ENCODE data around the gene C1QA.
"Not testable (repeated sequence)": the region's sequence is repeated elsewhere in the genome, so short reads cannot be mapped to it uniquely, and the experiment has no call there.

C1QA gene

GRCh38 chr1:22643381-22643780 lies 7.0 kb downstream of the C1QA start, which contains the start of gene C1QC:
Gene C1QC (plus strand): TSS chr1:22643633. CDS start chr1:22644024, 391 bp downstream.
- DNase-seq, result no peak

- DNase-seq, result no peak
Measured at GRCh38 chr1:22643928-22644327, 7.5 kb downstream of the C1QA start.

- DNase-seq, result no peak
Measured at GRCh38 chr1:22645931-22646330, 9.5 kb downstream of the C1QA start.

GRCh38 chr1:22646384-22646783 lies 10.0 kb downstream of the C1QA start:
- DNase-seq, result no peak

- DNase-seq, result no peak
Measured at GRCh38 chr1:22650089-22650693, 13.8 kb downstream of the C1QA start.

GRCh38 chr1:22651941-22652856 lies 15.8 kb downstream of the C1QA start:
- DNase-seq, result no peak

GRCh38 chr1:22652881-22653316 lies 16.5 kb downstream of the C1QA start, which contains the start of gene C1QB:
Gene C1QB (plus strand): TSS chr1:22653236. CDS start chr1:22659463, 6,227 bp downstream.
- no peak for DNase-seq

GRCh38 chr1:22654692-22655091 lies 18.3 kb downstream of the C1QA start:
- DNase-seq, result no peak

- DNase-seq, result no peak
Measured at GRCh38 chr1:22658385-22659163, 22.1 kb downstream of the C1QA start.

GRCh38 chr1:22660716-22661241 lies 24.4 kb downstream of the C1QA start:
- DNase-seq, result no peak

GRCh38 chr1:22661880-22662279 lies 25.5 kb downstream of the C1QA start:
- DNase-seq, result no peak

GRCh38 chr1:22662318-22662717 lies 25.9 kb downstream of the C1QA start:
- DNase-seq, result no peak

GRCh38 chr1:22662986-22663408 lies 26.6 kb downstream of the C1QA start:
- no peak for DNase-seq

- no peak for DNase-seq
Measured at GRCh38 chr1:22665752-22666151, 29.3 kb downstream of the C1QA start.

GRCh38 chr1:22666412-22666811 lies 30.0 kb downstream of the C1QA start:
- no peak for DNase-seq

- not testable (repeated sequence) for DNase-seq
Measured at GRCh38 chr1:22668840-22669239, 32.4 kb downstream of the C1QA start.

GRCh38 chr1:22670352-22670975 lies 34.0 kb downstream of the C1QA start:
- DNase-seq, result no peak

GRCh38 chr1:22671999-22672398 lies 35.6 kb downstream of the C1QA start:
- no peak for DNase-seq

- no peak for DNase-seq
Measured at GRCh38 chr1:22673486-22674409, 37.3 kb downstream of the C1QA start.

- DNase-seq, result no peak
Measured at GRCh38 chr1:22674410-22674749, 38.0 kb downstream of the C1QA start.

- DNase-seq, result not testable (repeated sequence)
Measured at GRCh38 chr1:22676151-22676550, 39.7 kb downstream of the C1QA start.
